NCI-H2171 treated with DMSO at 0.1 percent for 48 hours (cell line): Measurements from ENCODE around the gene TEX55.
"Not testable (repeated sequence)": the region's sequence is repeated elsewhere in the genome, so short reads cannot be mapped to it uniquely, and the experiment has no call there.

Experiments
- DNase-seq: peaks from one replicate; lab custom pipeline; 2025; lab: John Stamatoyannopoulos, UW

TEX55 gene

GRCh38 chr3:119145500-119146167 is at the start of gene TEX55:
Gene TEX55, plus strand, starts transcription at chr3:119146165. Its CDS starts 25 bp downstream, at chr3:119146190.
- peak; percentile 61 for DNase-seq

- no peak for DNase-seq
Measured at GRCh38 chr3:119098003-119098402, 48.0 kb upstream of the TEX55 start.

GRCh38 chr3:119098619-119099222 is 47.2 kb upstream of the TEX55 start:
- peak; percentile 45 for DNase-seq

- DNase-seq = no peak
Measured at GRCh38 chr3:119099785-119100184, 46.2 kb upstream of the TEX55 start.

GRCh38 chr3:119104031-119104430 is 41.9 kb upstream of the TEX55 start:
- DNase-seq = no peak

- DNase-seq = not testable (repeated sequence)
Measured at GRCh38 chr3:119118330-119118729, 27.6 kb upstream of the TEX55 start.

GRCh38 chr3:119120480-119120879 is 25.5 kb upstream of the TEX55 start:
- no peak for DNase-seq

- DNase-seq = no peak
Measured at GRCh38 chr3:119122350-119122749, 23.6 kb upstream of the TEX55 start.

- no peak for DNase-seq
Measured at GRCh38 chr3:119125342-119125741, 20.6 kb upstream of the TEX55 start.

GRCh38 chr3:119125742-119126504 is 20.0 kb upstream of the TEX55 start:
- DNase-seq = no peak

GRCh38 chr3:119130291-119130690 is 15.7 kb upstream of the TEX55 start:
- DNase-seq = not testable (repeated sequence)

GRCh38 chr3:119132291-119132690 is 13.7 kb upstream of the TEX55 start:
- not testable (repeated sequence) for DNase-seq

- not testable (repeated sequence) for DNase-seq
Measured at GRCh38 chr3:119139360-119139759, 6.6 kb upstream of the TEX55 start.

GRCh38 chr3:119140466-119140865 is 5.5 kb upstream of the TEX55 start:
- DNase-seq = no peak

- DNase-seq = no peak
Measured at GRCh38 chr3:119145128-119145499, 851 bp upstream of the TEX55 start.

- DNase-seq = no peak
Measured at GRCh38 chr3:119146578-119147375, 812 bp downstream of the TEX55 start.

- no peak for DNase-seq
Measured at GRCh38 chr3:119147494-119147893, 1.5 kb downstream of the TEX55 start.

GRCh38 chr3:119148493-119149180 is 2.7 kb downstream of the TEX55 start:
- no peak for DNase-seq

- no peak for DNase-seq
Measured at GRCh38 chr3:119149484-119149883, 3.5 kb downstream of the TEX55 start.

GRCh38 chr3:119156868-119157267 is 10.9 kb downstream of the TEX55 start:
- DNase-seq = no peak

GRCh38 chr3:119157971-119158370 is 12.0 kb downstream of the TEX55 start:
- DNase-seq = no peak

- no peak for DNase-seq
Measured at GRCh38 chr3:119160361-119160760, 14.4 kb downstream of the TEX55 start.
